H9 (cell line): ENCODE measurements around the gene CEACAM5. TPM values are rescaled to one million over a fixed set of nuclear protein-coding genes. Genes with fewer than 3 reads are reported as not detected.

Experiments
- DNase-seq: peaks from one replicate; pipeline ENCODE4 v3.0.0-alpha.2; 2017
- H2AFZ ChIP-seq: one replicate; pipeline ENCODE4 v1.6.1; 2013; ENCODE audit warnings: mild to moderate bottlenecking, low read length, control low read depth, moderate library complexity
- H2AK5ac ChIP-seq: 2 replicates; pipeline ENCODE4 v1.6.1; 2013; ENCODE audit warnings: low read length, control low read depth, mixed read lengths; ENCODE audit not compliant: insufficient read length
- H2BK120ac ChIP-seq: one replicate; pipeline ENCODE4 v1.6.1; 2013; ENCODE audit warnings: low read depth, mild to moderate bottlenecking, low read length, control low read depth, inconsistent platforms; ENCODE audit not compliant: poor library complexity, severe bottlenecking
- H2BK12ac ChIP-seq: 2 replicates; pipeline ENCODE4 v1.6.1; 2013; ENCODE audit warnings: low read length, control low read depth, mixed read lengths, low read depth; ENCODE audit not compliant: insufficient read length
- H2BK15ac ChIP-seq: 2 replicates; pipeline ENCODE4 v1.6.1; 2013; ENCODE audit warnings: low read depth, low read length, control low read depth
- H2BK20ac ChIP-seq: one replicate; pipeline ENCODE4 v1.6.1; 2013; ENCODE audit warnings: low read depth, mild to moderate bottlenecking, low read length, control low read depth, inconsistent platforms; ENCODE audit not compliant: poor library complexity, severe bottlenecking
- H2BK5ac ChIP-seq: 2 replicates; pipeline ENCODE4 v1.6.1; 2013; ENCODE audit warnings: low read length, control low read depth, mixed read lengths; ENCODE audit not compliant: insufficient read length
- H3K14ac ChIP-seq: 2 replicates; pipeline ENCODE4 v1.6.1; 2013; ENCODE audit warnings: low read length, control low read depth; ENCODE audit not compliant: insufficient read depth
- H3K18ac ChIP-seq: 2 replicates; pipeline ENCODE4 v1.6.1; 2013; ENCODE audit warnings: low read depth, mild to moderate bottlenecking, mixed read lengths, low read length, control low read depth; ENCODE audit not compliant: insufficient read length
- H3K23ac ChIP-seq: 2 replicates; pipeline ENCODE4 v1.6.1; 2013; ENCODE audit warnings: low read length, control low read depth, mixed read lengths, low read depth; ENCODE audit not compliant: insufficient read length
- H3K23me2 ChIP-seq: 2 replicates; pipeline ENCODE4 v1.6.1; 2013; ENCODE audit warnings: low read depth, mild to moderate bottlenecking, mixed read lengths, low read length, control low read depth; ENCODE audit not compliant: insufficient read length, poor library complexity, severe bottlenecking
- H3K27ac ChIP-seq: 2 replicates; pipeline ENCODE4 v1.5.1; 2013; ENCODE audit warnings: low read length, control low read depth, mixed read lengths, low read depth; ENCODE audit not compliant: insufficient read length
- H3K27me3 ChIP-seq: 2 replicates; pipeline ENCODE4 v1.6.1; 2013; ENCODE audit warnings: low read length, control low read depth, inconsistent platforms; ENCODE audit not compliant: insufficient read depth
- H3K4ac ChIP-seq: 2 replicates; pipeline ENCODE4 v1.6.1; 2013; ENCODE audit warnings: low read depth, mild to moderate bottlenecking, control low read depth, inconsistent platforms, low read length, moderate library complexity
- H3K4me1 ChIP-seq: 2 replicates; pipeline ENCODE4 v1.6.1; 2013; ENCODE audit warnings: low read length, control low read depth, inconsistent platforms; ENCODE audit not compliant: insufficient read depth
- H3K4me2 ChIP-seq: 2 replicates; pipeline ENCODE4 v1.6.1; 2013; ENCODE audit warnings: low read length, control low read depth, mixed read lengths; ENCODE audit not compliant: insufficient read length, insufficient read depth
- H3K56ac ChIP-seq: 2 replicates; pipeline ENCODE4 v1.6.1; 2013; ENCODE audit warnings: low read depth, mild to moderate bottlenecking, mixed read lengths, low read length, control low read depth; ENCODE audit not compliant: insufficient read length
- H3K79me1 ChIP-seq: 2 replicates; pipeline ENCODE4 v1.6.1; 2013; ENCODE audit warnings: low read depth, mild to moderate bottlenecking, moderate library complexity, low read length, control low read depth, inconsistent platforms; ENCODE audit not compliant: insufficient read depth, poor library complexity, severe bottlenecking
- H3K79me2 ChIP-seq: 2 replicates; pipeline ENCODE4 v1.6.1; 2013; ENCODE audit warnings: low read length, control low read depth, inconsistent platforms; ENCODE audit not compliant: insufficient read depth
- H3K9ac ChIP-seq: 2 replicates; pipeline ENCODE4 v1.6.1; 2013; ENCODE audit warnings: low read length, control low read depth, mixed read lengths; ENCODE audit not compliant: insufficient read length; ENCODE audit errors: extremely low read depth
- H3K9me3 ChIP-seq: one replicate; pipeline ENCODE4 v1.6.1; 2013; ENCODE audit warnings: low read depth, low read length, inconsistent platforms; ENCODE audit not compliant: control insufficient read depth
- H3T11ph ChIP-seq: one replicate; pipeline ENCODE4 v1.6.1; 2013; ENCODE audit warnings: mild to moderate bottlenecking, low read length, control low read depth, inconsistent platforms
- H4K20me1 ChIP-seq: one replicate; pipeline ENCODE4 v1.6.1; 2013; ENCODE audit not compliant: control insufficient read depth, insufficient read length, insufficient read depth
- H4K5ac ChIP-seq: 2 replicates; pipeline ENCODE4 v1.6.1; 2013; ENCODE audit warnings: low read depth, mild to moderate bottlenecking, mixed read lengths, low read length, control low read depth; ENCODE audit not compliant: insufficient read length
- H4K8ac ChIP-seq: replicated peaks from 2 replicates; pipeline ENCODE4 v1.6.1; 2013; ENCODE audit warnings: low read length, control low read depth, mixed read lengths, low read depth; ENCODE audit not compliant: insufficient read length
- H4K91ac ChIP-seq: 2 replicates; pipeline ENCODE4 v1.6.1; 2013; ENCODE audit warnings: low read depth, mild to moderate bottlenecking, moderate library complexity, mixed read lengths, low read length, control low read depth; ENCODE audit not compliant: insufficient read length
- H3K27ac Mint-ChIP-seq, 3 experiments: 2 replicates in 2 of 3; 3 replicates in 1 of 3; pipeline ENCODE4 v1.8.0; 2020 to 2021; ENCODE audit warnings: mixed read lengths in 3 of 3, mild to moderate bottlenecking in 1 of 3, moderate library complexity in 1 of 3
- H3K27me3 Mint-ChIP-seq: 2 replicates; pipeline ENCODE4 v1.8.0; 2021; ENCODE audit warnings: low read depth, mild to moderate bottlenecking, moderate library complexity, mixed read lengths
- H3K36me3 Mint-ChIP-seq, 3 experiments: 2 replicates in 2 of 3; 3 replicates in 1 of 3; pipeline ENCODE4 v1.8.0; 2020 to 2021; ENCODE audit warnings: low read depth in 3 of 3, mixed read lengths in 3 of 3; ENCODE audit not compliant: insufficient read depth in 1 of 3
- H3K4me1 Mint-ChIP-seq, 2 experiments: 2 replicates each; pipeline ENCODE4 v1.8.0; 2020; ENCODE audit warnings: mixed read lengths in 2 of 2
- H3K4me3 Mint-ChIP-seq, 2 experiments: 2 replicates in 1 of 2; 3 replicates in 1 of 2; pipeline ENCODE4 v1.8.0; 2020 to 2021; ENCODE audit warnings: mild to moderate bottlenecking in 2 of 2, mixed read lengths in 2 of 2, moderate library complexity in 1 of 2
- H3K9me3 Mint-ChIP-seq, 2 experiments: 2 replicates in 1 of 2; 3 replicates in 1 of 2; pipeline ENCODE4 v1.8.0; 2020; ENCODE audit warnings: mild to moderate bottlenecking in 2 of 2, mixed read lengths in 2 of 2, moderate library complexity in 1 of 2
- CTCF ChIP-seq: fragments of 200-600 bp; sonication (generic); conservative IDR thresholded peaks from 3 replicates; pipeline ENCODE4 v1.8.0; 2021; ENCODE audit warnings: antibody characterized with exemption, mild to moderate bottlenecking
- WGBS: extraction: QIAGEN DNeasy Blood & Tissue Kit; methylation state at CpG from one replicate; pipeline ENCODE4 v1.1.7; 2013; ENCODE audit warnings: missing lambda C conversion rate, low lambda C conversion rate, mixed read lengths; ENCODE audit not compliant: insufficient read length; ENCODE audit errors: extremely low coverage; 5-methylcytosine and 5-hydroxymethylcytosine counted together
- total RNA-seq: library from RNA; stranded (reverse); gene quantifications from 2 replicates; pipeline ENCODE4 v1.2.1, GENCODE V29; 2021

CEACAM5 gene
- total RNA-seq, 1 experiment from 2014 or later, result not detected

- no peaks in the 10 kb centered on the region for H3K79me1 ChIP-seq
- no peak overlapping the region for H3K14ac ChIP-seq
- H3K9me3 ChIP-seq, result peaks cover 44% of the 10 kb centered on the region
- H3K4ac ChIP-seq, result no peak overlapping the region
- H3K4me1 ChIP-seq, result no peaks in the 10 kb centered on the region
- no peak overlapping the region for H2BK20ac ChIP-seq
- H4K91ac ChIP-seq, result no peak overlapping the region
- no peak overlapping the region for H3K9ac ChIP-seq
- Mint-ChIP-seq H3K4me1 (no peaks in the 10 kb centered on the region), H3K4me3 (no peak overlapping the region), H3K27me3 (no peaks in the 10 kb centered on the region; the same call in 1 of the 2 replicates), H3K27ac (no peak overlapping the region), H3K9me3 (peaks cover 81 to 96% of the 10 kb centered on the region in 2 experiments), H3K36me3 (peaks cover 0 to 32% (median 5%) of the 10 kb centered on the region in 3 experiments; a peak in 5 of 7 replicates)
- no peak overlapping the region for H2BK120ac ChIP-seq
- no peaks in the 10 kb centered on the region for H3K79me2 ChIP-seq
- no peak overlapping the region for H4K8ac ChIP-seq
- no peak overlapping the region for H3K18ac ChIP-seq
- no peaks in the 10 kb centered on the region for H3K23me2 ChIP-seq
- no peak overlapping the region for H3K4me2 ChIP-seq
- no peak overlapping the region for H2BK12ac ChIP-seq
- no peak overlapping the region for H3K56ac ChIP-seq
- H3K27me3 ChIP-seq, result no peaks in the 10 kb centered on the region
- WGBS, result no CpG with 5 or more reads among the region's 2 CpGs
- no peak overlapping the region for H4K5ac ChIP-seq
- peak; percentile 17 for DNase-seq
- TF ChIP-seq CTCF, result no peak
- H2AFZ ChIP-seq, result no peak overlapping the region
- H3K27ac ChIP-seq, result no peak overlapping the region
- no peak overlapping the region for H2BK15ac ChIP-seq
- no peak overlapping the region for H2AK5ac ChIP-seq
- no peaks in the 10 kb centered on the region for H4K20me1 ChIP-seq
- H2BK5ac ChIP-seq, result no peak overlapping the region
- H3K23ac ChIP-seq, result no peak overlapping the region
- H3T11ph ChIP-seq, result no peak overlapping the region
These were observed 12.7 kb upstream of the CEACAM5 start for GRCh38 chr19:41695745-41696144.
